Fibroblast of skin of back (primary cell): ENCODE data around the gene CDC5L.

Experiments
- DNase-seq: peaks from one replicate; pipeline ENCODE4 v3.0.0-alpha.2; 2013

Gene CDC5L

GRCh38 chr6:44375071-44375470, 12.4 kb upstream of the CDC5L start:
- DNase-seq: no peak

- DNase-seq: no peak
Measured at GRCh38 chr6:44377484-44377883, 10.0 kb upstream of the CDC5L start.

- no peak for DNase-seq
Measured at GRCh38 chr6:44377971-44378370, 9.5 kb upstream of the CDC5L start.

- no peak for DNase-seq
Measured at GRCh38 chr6:44381739-44382138, 5.8 kb upstream of the CDC5L start.

GRCh38 chr6:44386364-44386928, 1.1 kb upstream of the CDC5L start:
- peak; percentile 43 for DNase-seq

- no peak for DNase-seq
Measured at GRCh38 chr6:44386929-44387345, 569 bp upstream of the CDC5L start.

GRCh38 chr6:44388135-44388487, 605 bp downstream of the CDC5L start:
- no peak for DNase-seq

- DNase-seq: no peak
Measured at GRCh38 chr6:44388887-44389286, 1.4 kb downstream of the CDC5L start.

GRCh38 chr6:44390158-44390683, 2.7 kb downstream of the CDC5L start:
- DNase-seq: no peak

GRCh38 chr6:44395501-44395900, 8.0 kb downstream of the CDC5L start:
- no peak for DNase-seq

- no peak for DNase-seq
Measured at GRCh38 chr6:44396968-44397367, 9.5 kb downstream of the CDC5L start.

- no peak for DNase-seq
Measured at GRCh38 chr6:44397424-44398164, 10.1 kb downstream of the CDC5L start.

GRCh38 chr6:44399991-44400390, 12.5 kb downstream of the CDC5L start:
- no peak for DNase-seq

- no peak for DNase-seq
Measured at GRCh38 chr6:44400572-44400971, 13.1 kb downstream of the CDC5L start.

GRCh38 chr6:44401138-44401537, 13.6 kb downstream of the CDC5L start:
- peak; percentile 13 for DNase-seq

GRCh38 chr6:44404022-44404714, 16.7 kb downstream of the CDC5L start:
- no peak for DNase-seq

GRCh38 chr6:44404715-44405099, 17.2 kb downstream of the CDC5L start:
- DNase-seq: no peak

- DNase-seq: no peak
Measured at GRCh38 chr6:44407951-44408670, 20.6 kb downstream of the CDC5L start.

GRCh38 chr6:44409207-44409794, 21.8 kb downstream of the CDC5L start:
- DNase-seq: peak; percentile 55

GRCh38 chr6:44410363-44410762, 22.9 kb downstream of the CDC5L start:
- no peak for DNase-seq

- no peak for DNase-seq
Measured at GRCh38 chr6:44411141-44411540, 23.6 kb downstream of the CDC5L start.

GRCh38 chr6:44415449-44415848, 27.9 kb downstream of the CDC5L start:
- no peak for DNase-seq
